ENCODE results near the gene AXIN1. TPM values are rescaled to one million over a fixed set of nuclear protein-coding genes. Genes with fewer than 3 reads are reported as not detected.

The AXIN1 gene
- total and polyA plus RNA-seq, 9 of the 15 experiments (the other 6 are each of a cell fraction or from before 2014, with no cell fraction given): 0.42 to 58.0 (median 25.9) TPM

DNA sequence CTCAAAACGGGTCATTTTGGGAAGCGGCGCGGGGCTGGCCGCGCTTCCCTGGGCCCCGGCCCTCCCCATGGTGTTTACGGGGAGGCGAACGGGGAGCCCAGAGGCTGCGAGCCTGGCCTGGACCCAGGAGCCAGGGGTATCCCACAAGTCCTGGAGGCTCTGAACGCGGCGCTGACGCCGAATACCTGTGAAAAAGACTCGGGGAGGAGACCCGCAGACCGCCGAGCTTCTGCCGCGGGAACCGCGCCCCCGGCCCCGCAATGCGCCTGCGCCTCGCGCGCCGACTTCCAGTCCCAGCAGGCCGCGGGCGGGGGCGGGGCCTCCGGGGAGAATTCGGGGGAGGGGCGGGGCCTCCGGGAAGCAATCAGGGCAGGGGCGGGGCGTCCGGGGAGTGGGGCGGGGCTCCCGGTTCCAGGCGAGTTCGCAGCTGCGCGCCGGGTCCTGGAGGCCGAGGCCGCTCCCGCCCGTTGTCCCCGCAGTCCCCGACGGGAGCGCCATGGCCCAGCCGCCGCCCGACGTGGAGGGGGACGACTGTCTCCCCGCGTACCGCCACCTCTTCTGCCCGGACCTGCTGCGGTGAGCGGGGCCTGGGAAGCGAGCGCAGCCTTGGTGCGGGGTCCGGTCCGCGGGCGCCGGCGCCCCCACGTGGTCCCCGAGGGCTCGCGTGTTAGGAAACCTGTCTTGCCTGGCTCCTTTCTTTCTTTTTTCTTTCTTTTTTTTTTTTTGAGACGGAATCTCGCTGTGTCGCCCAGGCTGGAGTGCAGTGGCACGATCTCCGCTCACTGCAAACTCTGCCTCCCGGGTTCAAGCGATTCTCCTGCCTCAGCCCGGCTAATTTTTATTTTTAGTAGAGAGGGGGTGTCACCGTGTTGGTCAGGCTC, 49.2 kb upstream of the AXIN1 start, which contains the start of gene DECR2 (continued):
- TF ChIP-seq MBD1 (CRISPR knock-in tag; IDR thresholded peaks at IDR 0.05) (no peak), SMARCA4 (IDR thresholded peaks at IDR 0.05) (peak; percentile 43; the same call in 1 of the 2 replicates), ZNF551 (CRISPR knock-in tag; IDR thresholded peaks at IDR 0.05) (no peak), XRCC3 (IDR thresholded peaks at IDR 0.05) (no peak), SOX6 (IDR thresholded peaks at IDR 0.05) (peak; percentile 24; the same call in 1 of the 2 replicates), MCM2 (IDR thresholded peaks at IDR 0.05; ENCODE audit: low read depth) (no peak), ZFX (CRISPR knock-in tag; IDR thresholded peaks at IDR 0.05) (peak; percentile 94), HLTF (IDR thresholded peaks at IDR 0.05) (peak; percentile 65), ZNF785 (CRISPR knock-in tag; IDR thresholded peaks at IDR 0.05) (no peak), AFF1 (IDR thresholded peaks at IDR 0.05; ENCODE audit: low read depth in 1 of 2, partially characterized antibody in 2 of 2) (no peak), U2AF2 (optimal IDR thresholded peaks at IDR 0.05; ENCODE audit: low read depth, low read length) (no peak), ZFP30 (CRISPR knock-in tag; IDR thresholded peaks at IDR 0.05; ENCODE audit: borderline replicate concordance) (no peak), NR2C1 (IDR thresholded peaks at IDR 0.05) (no peak), NR2C1 (tag; IDR thresholded peaks at IDR 0.05) (no peak), SRF (CRISPR knock-in tag; IDR thresholded peaks at IDR 0.05) (0 out of 4 replicates have a peak, but pooled peaks of 1 of the 2 experiments have one; percentile 22), ATF7 (IDR thresholded peaks at IDR 0.05) (peak; percentile 60), ZNF655 (CRISPR knock-in tag; IDR thresholded peaks at IDR 0.05) (no peak)
- TF ChIP-seq, protein P1, sequence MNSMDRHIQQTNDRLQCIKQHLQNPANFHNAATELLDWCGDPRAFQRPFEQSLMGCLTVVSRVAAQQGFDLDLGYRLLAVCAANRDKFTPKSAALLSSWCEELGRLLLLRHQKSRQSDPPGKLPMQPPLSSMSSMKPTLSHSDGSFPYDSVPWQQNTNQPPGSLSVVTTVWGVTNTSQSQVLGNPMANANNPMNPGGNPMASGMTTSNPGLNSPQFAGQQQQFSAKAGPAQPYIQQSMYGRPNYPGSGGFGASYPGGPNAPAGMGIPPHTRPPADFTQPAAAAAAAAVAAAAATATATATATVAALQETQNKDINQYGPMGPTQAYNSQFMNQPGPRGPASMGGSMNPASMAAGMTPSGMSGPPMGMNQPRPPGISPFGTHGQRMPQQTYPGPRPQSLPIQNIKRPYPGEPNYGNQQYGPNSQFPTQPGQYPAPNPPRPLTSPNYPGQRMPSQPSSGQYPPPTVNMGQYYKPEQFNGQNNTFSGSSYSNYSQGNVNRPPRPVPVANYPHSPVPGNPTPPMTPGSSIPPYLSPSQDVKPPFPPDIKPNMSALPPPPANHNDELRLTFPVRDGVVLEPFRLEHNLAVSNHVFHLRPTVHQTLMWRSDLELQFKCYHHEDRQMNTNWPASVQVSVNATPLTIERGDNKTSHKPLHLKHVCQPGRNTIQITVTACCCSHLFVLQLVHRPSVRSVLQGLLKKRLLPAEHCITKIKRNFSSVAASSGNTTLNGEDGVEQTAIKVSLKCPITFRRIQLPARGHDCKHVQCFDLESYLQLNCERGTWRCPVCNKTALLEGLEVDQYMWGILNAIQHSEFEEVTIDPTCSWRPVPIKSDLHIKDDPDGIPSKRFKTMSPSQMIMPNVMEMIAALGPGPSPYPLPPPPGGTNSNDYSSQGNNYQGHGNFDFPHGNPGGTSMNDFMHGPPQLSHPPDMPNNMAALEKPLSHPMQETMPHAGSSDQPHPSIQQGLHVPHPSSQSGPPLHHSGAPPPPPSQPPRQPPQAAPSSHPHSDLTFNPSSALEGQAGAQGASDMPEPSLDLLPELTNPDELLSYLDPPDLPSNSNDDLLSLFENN (IDR thresholded peaks at IDR 0.05; ENCODE audit: low read depth in 2 of 2, low read length in 2 of 2): no peak

Data from K562 (cell line).